Nasal cavity respiratory epithelium epithelial cell of viscerocranial mucosa (primary cell): Measurements from ENCODE around the gene OR1L8. TPM values are rescaled to one million over a fixed set of nuclear protein-coding genes. Genes with fewer than 3 reads are reported as not detected.

Experiments
- total RNA-seq: library from RNA; depleted of rRNA; stranded (reverse); fragments of >200 nt; gene quantifications from 2 replicates; pipeline ENCODE4 v1.2.3, GENCODE V29; 2014

OR1L8 gene
- total RNA-seq, result not detected in 2 replicates

GRCh38 chr9:122583284-122583683, at the start of gene OR1L8:
Gene OR1L8, minus strand, starts transcription at chr9:122583384. Its CDS starts 14,907 bp downstream, at chr9:122568477.

GRCh38 chr9:122614362-122614761, 31.2 kb upstream of the OR1L8 start, which contains the start of gene OR1Q1:
Gene OR1Q1, plus strand, starts transcription at chr9:122614738. Its CDS starts 0 bp downstream, at chr9:122614738.

GRCh38 chr9:122552812-122553211, 30.4 kb downstream of the OR1L8 start, which contains the start of gene OR1N2:
Gene OR1N2, plus strand, starts transcription at chr9:122553112. Its CDS starts 100 bp downstream, at chr9:122553212.

GRCh38 chr9:122527193-122527592, 56.0 kb downstream of the OR1L8 start, which contains the start of gene OR1N1:
Gene OR1N1, minus strand, starts transcription at chr9:122527293. Its CDS starts 0 bp downstream, at chr9:122527293.

GRCh38 chr9:122518841-122519240, 64.3 kb downstream of the OR1L8 start, which contains the start of gene OR1J4:
Gene OR1J4, plus strand, starts transcription at chr9:122519141. Its CDS starts 0 bp downstream, at chr9:122519141.

Other genes starting within 250 kb of the OR1L8 start
- gene PTGS1, start 212.4 kb downstream of the OR1L8 start, total RNA-seq, result 0.28 and 0.34 TPM in 2 replicates
- not detected in 2 replicates for gene OR1J1, start 105.5 kb downstream of the OR1L8 start, total RNA-seq
- not detected in 2 replicates for gene OR1J2, start 72.6 kb downstream of the OR1L8 start, total RNA-seq
- gene OR1J4, start 64.2 kb downstream of the OR1L8 start, total RNA-seq, result not detected in 2 replicates
- gene OR1N1, start 56.1 kb downstream of the OR1L8 start, total RNA-seq, result not detected in 2 replicates
- not detected in 2 replicates for gene OR1N2, start 30.3 kb downstream of the OR1L8 start, total RNA-seq
- not detected in 2 replicates for gene OR1Q1, start 31.4 kb upstream of the OR1L8 start, total RNA-seq
- not detected in 2 replicates for gene OR1B1, start 74.2 kb upstream of the OR1L8 start, total RNA-seq
- gene OR1L1, start 78.3 kb upstream of the OR1L8 start, total RNA-seq, result not detected in 2 replicates
- not detected in 2 replicates for gene OR1L3, start 91.7 kb upstream of the OR1L8 start, total RNA-seq
- not detected in 2 replicates for gene OR1L4, start 140.6 kb upstream of the OR1L8 start, total RNA-seq
- not detected in 2 replicates for gene OR1L6, start 158.9 kb upstream of the OR1L8 start, total RNA-seq
- not detected in 2 replicates for gene OR5C1, start 205.5 kb upstream of the OR1L8 start, total RNA-seq
- not detected in 2 replicates for gene OR1K1, start 216.7 kb upstream of the OR1L8 start, total RNA-seq
- gene PDCL, start 245.2 kb upstream of the OR1L8 start, total RNA-seq, result 24.9 and 33.2 TPM in 2 replicates